ENCODE results near the gene VAT1L. TPM values are rescaled to one million over a fixed set of nuclear protein-coding genes. Genes with fewer than 3 reads are reported as not detected.

Gene VAT1L
- total RNA-seq, 4 donors from 2014 or later: 0.89 to 4.7 (median 2.3) TPM

- no peak overlapping the region for H3K4me3 ChIP-seq
- no peak for ATAC-seq
- H3K27me3 ChIP-seq: no peaks in the 10 kb centered on the region
- TF ChIP-seq POLR2A (IDR thresholded peaks at IDR 0.05) (no peak), EP300 (IDR thresholded peaks at IDR 0.05) (no peak), CTCF (IDR thresholded peaks at IDR 0.05) (no peak), POLR2AphosphoS5 (IDR thresholded peaks at IDR 0.05) (no peak)
- H3K4me1 ChIP-seq: peaks cover 0 to 9% (median 4%) of the 10 kb centered on the region in 3 donors
- no peaks in the 10 kb centered on the region for H3K9me3 ChIP-seq
- H3K36me3 ChIP-seq: no peaks in the 10 kb centered on the region
- no peak overlapping the region for H3K27ac ChIP-seq
- 100% methylated on average over 1 of the region's 1 CpG for WGBS, 2 donors (ENCODE audit: low coverage in 1 of 2)
Observed at GRCh38 chr16:77763994-77764393, 24.4 kb upstream of the VAT1L start.

DNA sequence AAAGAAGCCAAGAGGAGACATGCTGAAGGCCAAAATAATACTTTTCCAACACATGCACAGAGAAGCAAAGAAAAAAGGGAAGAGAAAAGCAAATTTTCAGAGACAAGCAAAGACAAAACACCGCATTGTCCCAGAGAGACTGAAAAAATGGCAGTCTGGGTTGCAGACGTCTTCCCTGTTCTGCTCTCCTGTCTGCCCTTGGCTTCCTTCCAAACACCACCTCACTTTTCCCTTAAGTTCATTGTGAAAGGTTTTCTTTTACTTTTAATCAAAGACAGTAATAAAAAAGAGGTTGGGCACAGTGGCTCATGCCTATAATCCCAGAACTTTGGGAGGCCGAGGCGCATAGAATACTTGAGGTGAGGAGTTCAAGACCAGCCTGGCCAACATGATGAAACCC is 21.2 kb upstream of the VAT1L start:
- no peak for TF ChIP-seq EP300 (IDR thresholded peaks at IDR 0.05)
- ATAC-seq: no peak
- 0 to 74% methylated on average over 2 to 4 of the region's 4 CpGs for WGBS, 2 donors (ENCODE audit: low coverage in 1 of 2)
- Histone ChIP-seq H3K27me3 (no peaks in the 10 kb centered on the region), H3K9me3 (no peaks in the 10 kb centered on the region), H3K4me1 (peaks cover 0 to 9% (median 4%) of the 10 kb centered on the region in 3 donors), H3K4me3 (no peak overlapping the region), H3K27ac (no peak overlapping the region), H3K36me3 (no peaks in the 10 kb centered on the region)

DNA sequence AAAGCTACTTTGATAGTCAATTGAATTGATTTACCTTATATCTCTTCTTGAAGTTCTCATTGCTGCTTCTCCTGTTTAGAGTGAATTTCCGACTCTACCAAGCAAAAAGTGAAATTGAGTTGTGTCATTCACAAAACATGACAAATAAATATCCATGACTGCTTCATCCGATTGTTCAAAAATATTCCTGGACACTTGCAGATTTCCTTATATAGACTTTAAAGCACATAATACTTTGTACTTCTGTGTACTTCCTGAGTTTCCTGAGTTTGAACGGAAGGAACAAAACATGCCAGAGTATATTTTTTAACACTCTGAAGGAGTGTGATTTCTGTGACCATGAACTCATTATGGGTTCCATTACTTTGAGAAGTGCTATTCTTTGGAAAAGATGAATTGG is 20.5 kb upstream of the VAT1L start:
- Histone ChIP-seq H3K4me3 (no peak overlapping the region), H3K27me3 (no peaks in the 10 kb centered on the region), H3K27ac (no peak overlapping the region), H3K4me1 (peaks cover 0 to 9% (median 4%) of the 10 kb centered on the region in 3 donors), H3K9me3 (no peaks in the 10 kb centered on the region), H3K36me3 (no peaks in the 10 kb centered on the region)
- 67 to 81% methylated on average over 3 of the region's 3 CpGs for WGBS, 2 donors (ENCODE audit: low coverage in 1 of 2)
- TF ChIP-seq POLR2A (IDR thresholded peaks at IDR 0.05) (no peak), CTCF (IDR thresholded peaks at IDR 0.05) (no peak), EP300 (IDR thresholded peaks at IDR 0.05) (no peak), POLR2AphosphoS5 (IDR thresholded peaks at IDR 0.05) (no peak)
- ATAC-seq: no peak

- no peak overlapping the region for H3K4me3 ChIP-seq
- peaks cover 16% of the 10 kb centered on the region for H3K27me3 ChIP-seq
- ATAC-seq: no peak
- no peaks in the 10 kb centered on the region for H3K9me3 ChIP-seq
- H3K4me1 ChIP-seq: no peaks in the 10 kb centered on the region
- TF ChIP-seq POLR2AphosphoS5 (IDR thresholded peaks at IDR 0.05) (no peak), CTCF (IDR thresholded peaks at IDR 0.05) (no peak), POLR2A (IDR thresholded peaks at IDR 0.05) (no peak), EP300 (IDR thresholded peaks at IDR 0.05) (no peak)
- no peaks in the 10 kb centered on the region for H3K36me3 ChIP-seq
- 79% methylated on average over 2 to 5 of the region's 6 CpGs for WGBS, 2 donors (ENCODE audit: low coverage in 1 of 2)
- H3K27ac ChIP-seq: no peak overlapping the region
Observed at GRCh38 chr16:77775911-77776909, 12.2 kb upstream of the VAT1L start.

GRCh38 chr16:77777745-77778144 is 10.6 kb upstream of the VAT1L start:
- no peaks in the 10 kb centered on the region for H3K36me3 ChIP-seq
- H3K4me3 ChIP-seq: no peak overlapping the region
- WGBS, 2 donors (ENCODE audit: low coverage in 1 of 2): 86 to 89% methylated on average over 4 of the region's 4 CpGs
- TF ChIP-seq POLR2A (IDR thresholded peaks at IDR 0.05) (no peak), EP300 (IDR thresholded peaks at IDR 0.05) (no peak)
- no peaks in the 10 kb centered on the region for H3K4me1 ChIP-seq
- no peak for ATAC-seq
- H3K9me3 ChIP-seq: no peaks in the 10 kb centered on the region
- H3K27me3 ChIP-seq: peaks cover 19% of the 10 kb centered on the region
- H3K27ac ChIP-seq: no peak overlapping the region

- Histone ChIP-seq H3K4me1 (no peaks in the 10 kb centered on the region), H3K27ac (no peak overlapping the region), H3K36me3 (no peaks in the 10 kb centered on the region), H3K4me3 (no peak overlapping the region), H3K27me3 (peaks cover 23% of the 10 kb centered on the region), H3K9me3 (no peaks in the 10 kb centered on the region)
- no peak for TF ChIP-seq POLR2A (IDR thresholded peaks at IDR 0.05)
- no peak for TF ChIP-seq CTCF (IDR thresholded peaks at IDR 0.05)
- no peak for TF ChIP-seq POLR2AphosphoS5 (IDR thresholded peaks at IDR 0.05)
- no peak for TF ChIP-seq EP300 (IDR thresholded peaks at IDR 0.05)
- ATAC-seq: no peak
- WGBS, 2 donors (ENCODE audit: low coverage in 1 of 2): 15 to 27% methylated on average over 2 to 4 of the region's 9 CpGs
Observed at GRCh38 chr16:77780378-77780837, 8.0 kb upstream of the VAT1L start.
